Umbilical cord (tissue), 2 donors: ENCODE results near the gene ZNF385A. TPM values are rescaled to one million over a fixed set of nuclear protein-coding genes. Genes with fewer than 3 reads are reported as not detected.
A peak's percentile ranks its signal among the peaks of the same experiment; 100 is the strongest.

Source experiments
- DNase-seq: peaks from one replicate; pipeline ENCODE4 v3.0.0-alpha.2; 2015; ENCODE audit warnings: low spot score
- total RNA-seq: library from RNA; depleted of rRNA; stranded (reverse); fragments of >200 nt; gene quantifications from one replicate; pipeline ENCODE4 v1.2.3, GENCODE V29; 2014; ENCODE audit warnings: low replicate concordance; ENCODE audit not compliant: insufficient read depth

ZNF385A gene, protein sequence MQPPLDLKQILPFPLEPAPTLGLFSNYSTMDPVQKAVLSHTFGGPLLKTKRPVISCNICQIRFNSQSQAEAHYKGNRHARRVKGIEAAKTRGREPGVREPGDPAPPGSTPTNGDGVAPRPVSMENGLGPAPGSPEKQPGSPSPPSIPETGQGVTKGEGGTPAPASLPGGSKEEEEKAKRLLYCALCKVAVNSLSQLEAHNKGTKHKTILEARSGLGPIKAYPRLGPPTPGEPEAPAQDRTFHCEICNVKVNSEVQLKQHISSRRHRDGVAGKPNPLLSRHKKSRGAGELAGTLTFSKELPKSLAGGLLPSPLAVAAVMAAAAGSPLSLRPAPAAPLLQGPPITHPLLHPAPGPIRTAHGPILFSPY
- 14.9 TPM for total RNA-seq

DNA sequence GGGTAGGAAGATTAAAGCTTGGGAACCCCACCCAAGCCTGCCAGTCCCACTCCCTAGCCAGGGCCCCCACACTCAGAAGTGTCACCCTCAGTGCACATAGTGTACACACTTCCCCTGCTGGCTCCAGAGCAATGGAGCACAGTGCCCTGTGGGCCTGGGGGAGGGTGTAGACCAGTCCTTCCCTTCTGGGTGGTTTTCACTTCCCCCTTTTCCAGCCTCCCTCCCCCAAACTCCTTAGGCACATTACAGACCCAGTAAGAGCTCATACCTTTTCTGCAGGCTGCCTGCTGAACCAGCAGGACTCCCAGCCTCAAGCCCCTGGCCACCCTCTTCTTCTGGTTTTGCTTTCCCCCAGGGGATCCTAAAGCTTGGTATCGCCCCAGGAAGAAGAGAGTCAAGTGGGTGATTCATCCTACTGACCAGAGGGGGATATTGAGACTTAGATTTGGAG, at the start of gene ZNF385A:
Gene ZNF385A (minus strand): TSS at position 143 of the 451 bp plus-strand sequence. CDS start 219 bp downstream, outside the sequence.
- DNase-seq: peak; percentile 72

DNA sequence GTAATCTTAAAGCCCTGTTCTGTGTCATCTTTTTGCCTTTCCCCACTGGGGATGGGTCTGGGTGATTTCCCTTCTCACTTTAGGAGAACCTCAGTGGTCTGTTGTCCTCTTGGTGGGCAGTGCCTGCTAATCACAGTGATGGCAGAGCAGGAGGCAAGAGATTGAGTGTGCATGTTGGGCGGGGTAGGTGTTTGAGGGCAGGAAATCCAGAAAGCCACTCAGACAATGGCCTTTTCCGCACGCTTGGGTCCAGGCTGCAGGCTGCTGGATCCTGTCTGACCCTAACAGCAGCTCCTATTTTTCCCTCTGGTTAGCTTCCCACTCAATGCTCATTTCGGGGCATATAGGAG, 48.3 kb upstream of the ZNF385A start:
- DNase-seq: no peak

DNA sequence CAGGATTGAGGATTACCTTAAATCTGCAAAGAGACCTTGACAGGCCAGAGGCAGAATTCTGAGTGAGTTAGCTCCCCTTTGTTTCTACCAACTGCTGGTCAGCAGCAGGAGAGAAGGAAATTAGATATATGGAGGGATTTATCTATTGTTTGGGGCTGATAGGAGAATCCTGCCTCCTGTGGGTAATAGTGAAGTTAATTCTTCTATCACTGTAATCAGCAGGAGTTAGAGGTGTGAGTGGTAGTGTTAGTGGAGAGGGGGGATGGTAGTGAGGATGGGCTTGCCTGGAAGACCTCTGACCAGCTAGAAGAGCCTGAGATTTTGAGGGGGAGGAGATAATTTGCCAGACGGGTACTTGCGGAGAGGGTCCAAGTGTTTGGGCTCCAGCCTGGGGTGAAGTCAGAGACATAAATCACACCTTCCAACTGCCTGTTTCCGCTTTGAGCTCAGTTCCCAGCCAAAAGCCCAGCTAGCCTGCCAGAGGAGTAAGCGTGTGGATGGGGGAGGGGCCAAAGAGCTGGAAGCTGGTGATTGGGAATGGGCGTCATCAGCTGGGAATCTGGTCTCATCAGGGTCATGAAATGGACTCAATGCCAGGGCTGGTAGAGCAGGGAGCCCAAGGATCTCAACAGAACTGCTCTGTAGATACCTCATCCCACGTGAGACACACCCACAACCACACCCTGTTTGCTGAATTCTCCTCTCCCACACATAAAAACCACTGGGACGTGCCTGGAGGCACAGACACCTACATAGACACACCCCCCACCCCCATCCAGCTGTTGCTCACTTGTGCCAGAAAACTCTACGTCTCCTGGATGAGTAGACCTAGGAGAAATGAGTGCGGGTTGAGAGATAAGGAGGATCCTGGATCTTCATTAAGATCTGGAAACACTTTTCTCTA, 47.6 kb upstream of the ZNF385A start:
- DNase-seq: peak; percentile 81

DNA sequence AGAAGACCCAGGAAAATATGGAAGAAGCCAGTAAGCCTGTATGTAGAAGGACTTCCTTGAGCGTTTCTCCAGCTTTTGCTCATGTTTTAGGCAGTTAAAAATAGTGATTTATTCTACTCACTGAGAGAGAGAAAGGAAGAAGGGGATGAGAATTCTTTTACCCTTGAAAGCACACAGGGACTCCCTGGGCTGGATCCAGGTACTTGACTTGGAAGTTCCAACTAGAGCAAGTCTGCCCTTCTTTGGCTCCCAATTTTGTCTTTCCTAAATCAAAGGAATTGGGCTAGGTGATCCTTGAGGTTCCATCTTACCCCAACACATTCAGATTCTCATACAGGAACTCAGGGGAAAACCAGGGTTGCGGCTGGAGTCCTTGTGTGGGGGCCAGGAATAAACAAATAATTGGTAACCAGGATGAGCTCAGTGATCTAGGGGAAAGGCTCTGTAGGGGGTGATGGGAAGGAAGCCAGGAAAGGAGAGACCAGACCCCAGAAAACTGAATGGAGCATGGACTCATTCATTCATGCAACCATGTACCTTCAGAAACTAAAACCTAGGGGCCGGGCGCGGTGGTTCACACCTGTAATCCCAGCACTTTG, 46.0 kb upstream of the ZNF385A start:
- no peak for DNase-seq

DNA sequence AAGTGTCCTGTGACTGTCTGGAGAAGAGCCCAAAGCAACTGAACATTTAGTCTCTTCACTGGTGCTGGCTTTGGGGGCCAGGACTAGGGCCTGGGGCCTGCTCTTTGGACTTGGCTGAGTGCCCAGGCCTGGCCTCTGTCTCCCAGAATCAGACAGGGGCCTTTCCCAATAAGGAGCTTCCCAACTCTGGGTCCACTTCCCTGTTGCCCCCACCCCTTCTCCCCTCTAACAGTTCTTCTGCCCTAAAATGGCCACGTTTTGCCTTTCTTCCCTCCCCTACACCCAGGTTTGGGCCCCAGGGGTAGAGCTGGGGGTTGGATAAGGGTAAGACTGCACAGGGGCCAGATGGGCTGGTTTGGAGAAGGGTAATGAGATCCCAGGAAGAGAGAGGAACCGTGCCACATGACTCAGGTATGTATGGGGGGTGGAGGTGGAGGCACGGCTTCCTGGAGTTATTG, 44.5 kb upstream of the ZNF385A start:
- no peak for DNase-seq

DNA sequence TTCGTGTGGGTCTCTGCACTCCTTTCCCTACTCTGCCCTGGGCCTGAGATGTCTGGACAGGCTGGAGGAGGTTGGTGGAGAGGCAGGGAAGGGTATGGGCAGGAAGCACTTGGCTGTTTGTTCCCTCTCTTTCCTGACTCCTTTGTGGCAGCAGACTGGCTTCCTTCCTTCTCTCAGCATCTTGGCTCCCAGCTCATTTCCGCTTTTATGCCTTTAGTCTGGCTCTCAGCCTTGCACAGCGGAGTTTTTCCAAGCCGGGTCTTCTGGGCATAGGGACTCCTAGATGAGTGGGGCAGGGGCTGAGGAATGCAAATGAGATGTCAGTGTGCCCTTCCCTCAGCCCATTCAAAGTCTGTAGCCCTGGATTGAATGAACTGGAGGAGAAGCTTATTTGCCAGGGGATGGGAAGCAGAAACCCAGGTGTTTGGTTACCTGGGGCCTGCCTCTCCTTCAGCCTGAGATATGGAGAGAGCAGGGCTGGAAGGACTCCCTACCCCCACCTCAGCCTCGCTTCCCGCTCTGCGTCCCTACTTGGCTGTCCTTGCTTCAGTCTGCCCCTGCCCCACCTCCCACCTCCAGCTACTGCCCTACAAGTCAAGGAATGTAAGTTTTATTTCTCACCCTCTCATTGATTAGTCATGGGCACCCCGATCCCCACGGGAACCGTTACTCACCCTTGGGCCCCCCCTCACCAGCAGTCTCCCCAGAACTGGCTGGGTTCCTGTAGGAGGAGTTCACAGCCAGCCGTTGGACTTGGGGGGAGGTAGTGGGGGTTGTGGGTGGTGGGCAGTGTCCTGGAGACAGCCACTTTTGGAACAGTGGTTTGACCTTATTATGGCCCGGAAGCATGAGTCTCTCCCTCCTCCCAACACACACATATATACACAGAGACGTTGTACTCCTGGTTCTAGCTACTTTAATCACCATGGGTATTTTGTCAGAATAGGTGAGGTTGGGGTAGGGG, 43.8 kb upstream of the ZNF385A start:
- DNase-seq: peak; percentile 69

DNA sequence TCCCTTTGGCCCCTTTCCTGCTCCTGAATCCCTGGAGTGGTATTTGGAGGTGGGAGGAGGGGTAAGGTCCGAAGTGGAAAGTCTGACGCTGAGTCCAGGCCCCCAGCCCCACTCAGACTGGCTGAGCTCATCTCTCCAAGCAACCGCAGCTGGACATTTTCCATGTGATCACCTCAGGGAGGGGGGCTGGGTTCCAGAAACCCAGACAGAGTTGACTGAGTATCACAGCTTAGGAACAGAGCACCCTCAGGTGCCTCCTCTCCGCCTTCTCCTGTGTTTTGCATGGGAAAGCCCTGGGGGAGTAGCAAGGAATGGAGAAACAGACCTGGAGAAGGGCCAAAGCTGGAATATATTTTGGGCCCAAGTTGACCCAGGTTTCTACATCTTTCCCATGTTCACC, 42.6 kb upstream of the ZNF385A start:
- no peak for DNase-seq

DNA sequence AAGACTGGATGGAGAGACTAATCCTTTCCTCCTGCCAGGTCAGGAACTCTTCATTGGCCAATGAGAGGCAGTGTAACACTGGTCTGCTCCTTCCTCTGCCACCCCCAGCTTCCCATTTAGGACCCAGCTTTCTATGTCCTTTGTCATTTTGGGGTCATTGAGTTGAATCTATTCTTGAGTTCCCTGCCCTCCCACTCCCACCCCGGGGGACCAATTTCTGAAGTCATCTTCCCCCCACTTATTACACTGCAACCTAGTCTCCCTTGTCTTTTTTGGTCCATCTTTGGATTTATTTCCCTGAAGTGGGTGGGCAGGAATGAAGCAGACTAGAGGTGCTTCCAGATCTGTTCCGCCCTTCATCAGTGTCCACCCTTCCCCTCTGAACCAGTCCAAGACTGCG, 42.2 kb upstream of the ZNF385A start:
- DNase-seq: no peak

DNA sequence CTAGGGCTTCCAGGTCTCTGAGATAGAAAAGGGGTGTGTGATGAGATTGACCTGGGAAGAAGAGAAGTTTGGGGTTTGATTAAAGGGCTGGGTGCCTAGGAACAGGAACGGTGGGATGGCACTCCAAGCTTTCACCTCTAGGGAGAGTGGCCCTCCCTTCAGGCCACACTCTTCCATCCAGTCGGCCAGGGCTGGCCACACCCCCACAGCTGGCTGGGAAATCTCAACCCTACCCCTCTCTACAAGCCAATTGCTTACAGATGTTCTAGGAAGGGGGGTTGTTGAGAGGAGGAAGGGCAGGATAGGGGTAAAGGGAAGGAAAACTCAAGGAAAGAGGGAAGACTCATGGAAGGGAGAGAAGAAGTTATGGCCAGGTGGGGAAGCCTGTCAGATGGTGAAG, 41.2 kb upstream of the ZNF385A start:
- no peak for DNase-seq

DNA sequence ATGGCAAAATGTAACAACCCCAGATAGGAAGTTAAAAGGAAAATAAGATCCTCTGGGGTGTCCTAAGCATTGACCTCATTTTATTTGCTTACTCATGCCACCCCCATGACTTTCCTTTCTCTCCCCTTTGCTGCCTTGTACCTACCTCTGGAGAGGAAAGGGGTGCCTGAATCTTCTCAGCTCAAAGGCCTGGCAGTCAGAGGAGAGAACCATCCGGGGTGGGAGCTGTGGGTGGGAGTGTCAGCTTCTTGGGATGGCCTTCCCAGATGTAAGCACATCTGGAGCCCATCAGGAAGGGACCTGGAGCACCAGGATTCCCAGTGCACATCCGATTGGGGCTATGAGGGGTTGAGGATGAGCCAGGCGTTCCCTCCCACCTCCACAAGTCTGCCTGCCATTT, 39.7 kb upstream of the ZNF385A start:
- no peak for DNase-seq

DNA sequence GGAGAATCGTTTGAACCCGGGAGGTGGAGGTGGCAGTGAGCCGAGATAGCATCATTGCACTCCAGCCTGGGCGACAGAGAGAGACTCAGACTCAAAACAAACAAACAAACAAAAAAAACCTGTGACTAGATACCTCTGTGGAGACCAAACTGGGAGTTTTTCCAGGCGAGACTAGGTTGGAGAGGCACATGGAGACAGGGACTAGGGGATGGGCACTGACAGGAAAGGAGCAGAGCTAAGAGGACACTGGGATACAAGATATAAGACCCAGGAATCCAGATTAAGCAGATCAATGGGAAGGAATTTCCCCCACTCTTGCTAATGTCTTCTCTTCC, 39.2 kb upstream of the ZNF385A start:
- DNase-seq: no peak

DNA sequence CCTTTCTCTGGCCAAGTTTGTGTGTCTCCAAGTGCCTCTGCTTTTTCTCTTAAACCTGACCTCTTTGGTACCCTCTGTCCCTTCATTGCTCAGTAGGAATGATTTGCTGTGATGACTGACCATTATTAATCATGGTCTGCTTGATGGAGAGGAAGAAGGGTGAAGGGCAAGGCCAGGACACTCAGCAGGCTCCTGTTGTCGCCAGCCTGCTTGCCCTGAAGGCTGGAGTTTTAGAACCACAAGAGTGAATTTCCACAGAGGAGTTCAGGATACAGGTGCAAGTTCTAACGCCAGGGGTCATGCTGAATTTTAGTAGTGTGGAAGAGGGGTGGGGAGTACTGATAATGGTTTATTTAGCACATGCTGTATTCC, 37.3 kb upstream of the ZNF385A start:
- no peak for DNase-seq

DNA sequence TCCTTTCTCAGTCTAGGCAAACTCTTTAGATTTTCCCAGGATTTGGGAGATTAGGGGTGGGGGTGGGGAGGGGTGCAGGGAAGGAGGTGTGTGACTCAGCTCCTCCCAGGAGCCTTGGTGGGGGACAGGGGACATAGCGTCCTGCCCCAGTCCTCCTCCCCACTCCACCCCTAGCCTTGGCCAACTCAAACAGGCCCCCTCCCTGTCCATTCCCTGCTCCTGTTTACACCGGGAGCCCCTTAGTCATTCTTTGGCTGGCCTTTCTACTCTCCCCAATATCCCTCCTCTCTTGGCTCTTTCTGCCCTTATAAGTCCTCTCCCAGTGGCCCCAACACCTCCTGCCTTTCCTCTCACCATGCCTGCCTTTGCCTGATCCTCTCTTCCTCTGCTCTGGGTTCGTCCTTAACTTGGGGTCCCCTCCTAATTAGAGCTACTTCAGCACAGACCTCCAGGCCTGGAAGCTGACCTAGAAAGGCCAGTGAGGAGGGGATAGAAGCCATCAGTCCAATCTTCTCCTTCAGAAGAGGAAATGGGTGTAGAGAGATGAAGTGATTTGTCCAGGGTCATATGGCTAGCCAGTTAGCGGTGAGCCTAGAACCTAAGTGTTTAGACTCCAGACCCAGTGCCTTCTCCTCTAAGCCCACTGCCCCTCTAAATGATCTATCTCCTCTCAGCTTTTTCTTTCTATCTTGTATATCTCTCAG, 36.8 kb upstream of the ZNF385A start:
- DNase-seq: no peak

DNA sequence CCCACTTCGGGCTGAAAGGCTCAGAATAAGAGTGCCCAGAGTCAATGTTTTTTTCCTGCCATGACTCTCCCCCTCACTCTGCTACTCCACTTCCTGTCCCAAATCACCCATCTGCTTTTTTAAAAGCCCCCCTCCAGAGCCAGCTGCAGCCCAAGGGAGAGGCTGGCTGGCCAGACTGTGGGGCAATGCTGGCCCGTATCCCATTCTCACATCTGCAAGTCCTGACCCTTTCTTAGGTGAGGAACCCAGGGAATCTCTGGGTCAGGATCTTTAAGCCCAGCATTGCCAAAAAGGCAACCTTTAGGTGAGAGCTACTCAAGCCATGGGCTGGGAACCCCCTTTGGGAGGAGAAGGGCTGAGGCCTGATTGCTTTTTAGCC, 36.2 kb upstream of the ZNF385A start:
- no peak for DNase-seq

DNA sequence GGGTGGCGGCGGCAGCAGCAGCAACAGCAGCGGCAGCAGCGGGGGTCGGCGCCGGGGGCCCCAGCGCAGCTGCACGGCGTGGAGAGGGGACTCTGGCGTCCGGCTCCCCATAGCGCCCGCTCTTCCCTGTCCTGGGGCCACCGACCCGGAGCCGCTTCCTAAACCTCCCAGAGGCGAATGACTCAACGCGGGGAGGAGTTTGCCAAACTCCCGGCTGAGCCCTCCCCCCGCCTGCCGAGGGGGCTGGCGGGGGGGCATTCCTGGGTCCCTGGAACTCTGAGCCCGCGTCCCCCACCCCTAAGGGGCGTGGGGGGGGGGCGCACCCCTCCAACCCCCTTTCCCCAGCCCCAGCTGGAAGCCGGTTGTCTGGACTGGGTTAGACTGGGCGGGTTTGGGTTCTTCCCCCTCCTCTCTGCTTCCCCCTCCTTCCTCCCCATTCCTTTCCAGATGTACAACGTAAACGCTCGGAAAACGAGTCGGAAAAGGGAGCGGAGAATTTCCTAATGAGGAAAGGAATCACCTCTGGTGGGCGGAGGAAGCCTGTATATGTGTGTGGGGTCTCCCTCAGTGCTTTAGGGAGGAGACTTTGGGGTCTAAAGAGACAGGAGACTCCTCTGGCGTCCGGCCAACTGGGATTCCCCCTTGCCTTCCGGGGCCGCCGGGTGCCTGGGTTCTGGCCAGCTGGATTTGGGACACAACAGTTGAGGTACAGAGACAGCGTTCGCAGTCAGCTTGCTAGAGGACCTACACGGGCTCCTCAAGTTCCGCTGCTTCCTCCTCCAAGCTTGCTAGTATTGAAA, 34.8 kb upstream of the ZNF385A start, which contains the start of gene ITGA5:
Gene ITGA5 (minus strand): TSS at position 179 of the 800 bp plus-strand sequence. CDS start 68 bp downstream, at position 111.
- peak; percentile 85 for DNase-seq

DNA sequence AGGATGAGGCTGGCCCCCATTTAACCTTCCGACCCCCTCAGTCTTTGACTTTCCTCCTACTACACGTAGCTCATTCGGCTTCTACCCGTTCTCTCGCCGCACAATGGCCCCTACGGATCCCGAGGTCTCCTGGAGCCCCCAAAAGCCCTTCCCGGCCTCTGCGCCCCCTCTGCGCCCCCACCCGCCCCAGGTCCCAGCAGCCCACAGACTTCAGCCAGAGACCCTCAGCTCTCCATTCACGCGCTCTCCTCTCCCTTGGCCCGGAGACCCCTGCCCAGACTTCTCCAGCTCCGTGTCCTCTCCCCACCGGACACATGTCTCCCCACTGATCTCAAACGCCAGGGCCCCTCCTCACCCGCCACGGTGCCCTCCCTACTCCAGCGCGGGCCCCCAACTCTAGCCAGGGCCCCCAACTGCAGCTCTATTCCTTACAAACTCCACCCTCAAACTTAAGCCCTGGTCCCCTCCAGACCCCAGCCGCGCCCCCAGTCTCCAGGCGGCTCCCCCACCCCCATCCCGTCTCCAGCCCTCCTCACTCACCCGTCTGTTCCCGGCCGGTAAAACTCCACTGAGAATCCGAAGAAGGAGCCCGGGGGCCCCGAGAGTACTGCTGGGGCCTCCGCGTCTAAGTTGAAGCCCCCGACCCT, 34.0 kb upstream of the ZNF385A start:
- no peak for DNase-seq

DNA sequence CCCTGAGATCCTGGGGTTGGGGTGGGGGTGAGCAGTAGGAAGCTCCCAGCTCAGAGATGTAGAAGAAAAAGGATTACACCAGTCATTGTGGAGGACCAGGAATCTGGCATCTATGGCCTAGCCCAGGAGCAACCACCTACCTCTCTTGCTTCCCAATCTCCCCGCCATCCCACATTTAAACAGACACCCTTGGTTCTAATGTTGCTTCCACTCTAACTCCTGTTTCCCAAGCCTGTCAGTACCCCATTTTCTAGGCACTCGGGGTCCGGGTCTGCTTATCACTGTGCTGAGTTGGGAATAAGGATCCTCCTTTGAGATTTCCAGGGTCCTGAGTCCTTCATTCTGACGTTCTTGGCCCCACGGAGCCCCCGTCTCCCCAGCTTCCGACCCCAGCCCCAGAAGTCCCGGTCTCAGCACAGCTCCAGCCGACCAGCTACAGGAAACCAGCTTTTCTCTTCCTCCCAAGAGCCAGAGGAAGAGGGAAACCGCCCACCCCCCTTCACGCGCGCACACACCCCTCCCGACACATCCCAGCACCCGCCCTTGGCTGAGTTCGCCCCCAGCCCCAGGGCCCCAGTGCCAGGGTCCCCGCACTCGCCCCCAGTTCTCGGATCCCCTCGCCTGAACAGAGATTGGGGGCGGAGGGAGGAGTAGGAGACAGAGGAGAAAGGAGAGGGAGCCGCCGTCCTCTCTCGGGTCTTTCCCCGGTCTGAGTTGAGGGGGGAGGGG, 33.3 kb upstream of the ZNF385A start:
- DNase-seq: peak; percentile 48
